ENCODE measurements around the gene MCM5.
A peak's percentile ranks its signal among the peaks of the same experiment; 100 is the strongest.

Gene MCM5

DNA sequence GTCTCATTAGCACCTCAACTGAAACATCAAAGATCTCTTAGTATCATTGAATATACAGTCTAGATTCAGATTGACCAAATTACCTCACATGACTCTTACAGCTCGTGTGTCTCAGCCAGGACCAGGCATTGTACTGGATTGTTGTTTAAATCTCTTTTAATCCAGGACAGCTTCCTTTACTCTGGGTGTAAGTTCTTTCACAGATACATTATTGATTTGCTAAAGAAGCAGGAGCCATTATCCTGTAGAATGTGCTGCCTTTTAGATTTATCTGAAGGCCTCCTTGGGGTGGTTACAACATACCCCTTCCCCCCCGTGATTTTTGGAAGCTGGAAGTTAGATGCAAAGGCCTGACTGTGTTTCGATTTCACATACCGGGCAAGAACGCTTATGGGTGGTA lies 4.2 kb downstream of the MCM5 start:
- no peak for DNase-seq

DNA sequence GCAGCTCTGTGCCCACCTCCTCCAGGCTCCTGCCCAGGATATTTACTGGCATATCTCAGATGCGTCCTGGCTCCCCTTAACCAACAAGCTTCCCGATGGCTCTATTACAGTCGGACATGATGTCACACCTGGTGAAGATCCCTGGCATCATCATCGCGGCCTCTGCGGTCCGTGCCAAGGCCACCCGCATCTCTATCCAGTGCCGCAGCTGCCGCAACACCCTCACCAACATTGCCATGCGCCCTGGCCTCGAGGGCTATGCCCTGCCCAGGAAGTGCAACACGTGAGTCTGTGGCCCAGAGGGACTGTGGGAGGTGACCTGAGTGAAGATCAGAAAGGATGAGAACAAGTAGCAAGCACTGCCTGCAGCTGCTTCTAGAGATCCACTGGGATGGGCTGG lies 6.5 kb downstream of the MCM5 start:
- DNase-seq, result no peak

GRCh38 chr22:35407362-35407761 lies 7.4 kb downstream of the MCM5 start:
- DNase-seq, result no peak

DNA sequence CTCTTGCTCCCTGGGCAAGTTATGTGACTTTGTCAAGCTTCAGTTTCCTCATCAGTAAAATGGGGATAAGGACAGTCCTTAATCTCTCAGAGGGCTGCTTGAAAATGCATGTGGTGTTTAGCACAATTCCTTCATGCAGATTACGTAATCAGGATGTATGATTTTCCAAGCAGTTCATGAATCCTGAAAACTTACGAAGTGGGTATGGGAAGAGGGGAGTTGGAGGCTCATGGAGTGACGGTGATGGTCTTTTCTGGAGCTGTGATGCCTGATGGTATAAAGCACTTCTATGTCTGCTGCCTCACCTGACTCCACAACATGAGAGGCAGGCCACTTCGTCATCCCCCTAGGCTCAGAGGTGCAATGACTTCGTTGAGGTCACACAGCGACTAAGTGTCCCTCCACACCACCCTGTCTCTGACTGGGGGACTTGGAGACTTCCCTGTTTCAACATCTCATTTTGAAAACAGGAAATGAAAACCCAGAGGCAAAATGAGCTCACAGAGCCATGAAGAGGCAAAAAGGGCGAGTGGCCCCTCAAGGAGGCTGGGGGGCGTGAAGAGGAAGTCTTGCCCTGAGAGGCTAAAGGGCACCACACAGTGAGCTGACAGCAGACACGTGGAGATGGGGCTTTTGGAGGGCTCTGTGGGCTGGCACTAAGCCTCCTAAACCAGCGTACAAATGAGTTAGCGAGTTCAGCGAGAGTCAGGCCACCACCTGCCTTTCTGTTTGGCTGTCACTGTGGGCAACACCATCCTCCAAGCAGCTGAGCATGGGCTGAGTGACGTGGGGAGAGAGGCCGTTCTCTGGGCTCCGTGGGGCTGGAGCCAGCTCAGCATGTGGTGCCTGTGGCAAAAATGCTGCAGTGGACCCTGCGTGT lies 10.1 kb downstream of the MCM5 start:
- no peak for DNase-seq

GRCh38 chr22:35410663-35411034 lies 10.7 kb downstream of the MCM5 start:
- no peak for DNase-seq

GRCh38 chr22:35411102-35411501 lies 11.2 kb downstream of the MCM5 start:
- no peak for DNase-seq

DNA sequence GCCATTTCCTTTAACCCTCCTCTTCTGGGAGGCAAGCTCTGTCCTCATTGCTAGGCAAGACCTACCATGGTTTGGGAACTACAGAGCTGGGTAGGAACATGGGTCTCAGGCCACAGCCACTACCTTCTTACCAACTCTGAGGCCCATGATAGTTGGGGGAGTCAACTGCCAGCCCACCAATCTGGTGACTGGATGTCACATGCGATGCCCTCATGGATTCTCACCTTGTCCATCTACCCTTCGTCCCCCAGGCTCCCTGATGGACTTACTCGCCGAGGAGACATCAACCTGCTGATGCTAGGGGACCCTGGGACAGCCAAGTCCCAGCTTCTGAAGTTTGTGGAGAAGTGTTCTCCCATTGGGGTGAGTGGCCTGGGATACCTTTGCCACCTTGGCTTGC lies 13.7 kb downstream of the MCM5 start:
- no peak for DNase-seq

DNA sequence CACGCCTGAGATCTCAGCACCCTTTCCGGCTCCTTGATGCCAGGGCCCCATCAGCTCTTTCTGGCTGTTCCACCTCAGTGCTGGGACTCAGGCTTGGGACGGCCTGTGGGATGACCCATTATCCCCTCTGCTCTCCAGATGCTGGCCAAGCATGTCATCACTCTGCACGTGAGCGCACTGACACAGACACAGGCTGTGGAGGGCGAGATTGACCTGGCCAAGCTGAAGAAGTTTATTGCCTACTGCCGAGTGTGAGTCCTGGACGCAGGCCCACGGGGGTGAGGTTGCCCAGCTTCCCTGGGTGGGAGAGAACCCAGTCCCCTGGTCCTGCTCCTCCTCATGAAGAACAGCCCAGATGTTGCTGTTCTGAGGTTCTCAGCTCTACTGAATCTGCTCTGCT lies 17.7 kb downstream of the MCM5 start:
- no peak for DNase-seq

GRCh38 chr22:35418088-35418487 lies 18.1 kb downstream of the MCM5 start:
- DNase-seq, result no peak

- no peak for DNase-seq
These were observed 18.8 kb downstream of the MCM5 start for GRCh38 chr22:35418731-35419130.

GRCh38 chr22:35419756-35420155 lies 19.8 kb downstream of the MCM5 start:
- DNase-seq, result no peak

DNA sequence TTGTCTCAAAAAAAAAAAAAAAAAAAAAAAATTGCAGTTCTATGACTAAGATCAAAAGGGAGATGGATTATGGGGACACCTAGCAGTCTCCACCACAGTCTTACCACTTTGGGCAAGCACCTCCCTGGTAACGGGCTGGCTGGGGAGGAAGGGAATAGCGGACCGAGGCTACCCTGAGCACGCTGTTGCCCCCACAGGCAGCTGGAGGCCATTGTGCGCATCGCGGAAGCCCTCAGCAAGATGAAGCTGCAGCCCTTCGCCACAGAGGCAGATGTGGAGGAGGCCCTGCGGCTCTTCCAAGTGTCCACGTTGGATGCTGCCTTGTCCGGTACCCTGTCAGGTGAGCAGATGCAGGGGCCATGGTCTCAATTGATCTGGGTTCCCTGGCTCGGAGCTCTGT lies 21.2 kb downstream of the MCM5 start:
- no peak for DNase-seq

GRCh38 chr22:35422145-35422544 lies 22.2 kb downstream of the MCM5 start:
- DNase-seq, result no peak

- no peak for DNase-seq
These were observed 23.0 kb downstream of the MCM5 start for GRCh38 chr22:35422936-35423335.

GRCh38 chr22:35424081-35424480 lies 24.1 kb downstream of the MCM5 start:
- DNase-seq, result no peak

DNA sequence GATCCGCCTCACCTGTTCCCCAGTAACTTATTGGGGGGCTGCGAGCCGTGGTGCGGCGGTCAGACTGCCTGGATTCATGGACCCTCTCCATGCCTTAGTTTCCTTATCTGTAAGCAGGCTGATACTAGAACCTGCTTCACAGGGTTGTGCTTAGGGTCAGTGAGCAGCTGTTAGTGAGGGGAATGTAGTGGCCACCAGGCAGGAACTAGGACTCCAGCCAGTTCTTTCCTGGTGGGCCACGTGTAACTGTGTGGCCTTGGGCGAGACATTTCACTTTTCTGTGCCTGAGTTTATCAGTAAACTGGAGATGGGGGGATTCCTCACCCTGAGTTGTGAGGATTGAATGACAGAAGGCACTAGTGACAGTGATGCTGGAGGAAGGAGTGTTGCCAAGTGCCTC lies 24.8 kb downstream of the MCM5 start:
- no peak for DNase-seq

DNA sequence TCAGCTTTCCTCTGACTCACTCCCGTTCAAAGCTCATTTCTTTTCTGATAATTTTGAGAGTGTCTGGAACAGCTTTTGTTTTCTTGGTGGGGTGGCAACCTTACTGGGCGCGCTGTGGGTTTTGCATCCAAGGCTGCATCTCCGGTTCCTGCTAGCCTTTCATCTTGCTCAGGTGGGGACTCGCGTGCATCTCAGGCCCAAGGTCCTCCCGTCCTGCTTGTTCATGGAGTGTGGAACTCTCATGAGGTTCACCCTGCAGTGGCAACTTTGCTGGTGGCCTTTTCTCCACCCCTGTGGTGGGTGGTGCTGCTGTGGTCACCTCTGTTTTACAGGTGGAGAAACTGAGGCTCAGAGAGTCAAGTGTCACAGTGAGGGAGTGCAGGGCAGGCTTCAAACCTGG lies 25.6 kb downstream of the MCM5 start:
- no peak for DNase-seq

DNA sequence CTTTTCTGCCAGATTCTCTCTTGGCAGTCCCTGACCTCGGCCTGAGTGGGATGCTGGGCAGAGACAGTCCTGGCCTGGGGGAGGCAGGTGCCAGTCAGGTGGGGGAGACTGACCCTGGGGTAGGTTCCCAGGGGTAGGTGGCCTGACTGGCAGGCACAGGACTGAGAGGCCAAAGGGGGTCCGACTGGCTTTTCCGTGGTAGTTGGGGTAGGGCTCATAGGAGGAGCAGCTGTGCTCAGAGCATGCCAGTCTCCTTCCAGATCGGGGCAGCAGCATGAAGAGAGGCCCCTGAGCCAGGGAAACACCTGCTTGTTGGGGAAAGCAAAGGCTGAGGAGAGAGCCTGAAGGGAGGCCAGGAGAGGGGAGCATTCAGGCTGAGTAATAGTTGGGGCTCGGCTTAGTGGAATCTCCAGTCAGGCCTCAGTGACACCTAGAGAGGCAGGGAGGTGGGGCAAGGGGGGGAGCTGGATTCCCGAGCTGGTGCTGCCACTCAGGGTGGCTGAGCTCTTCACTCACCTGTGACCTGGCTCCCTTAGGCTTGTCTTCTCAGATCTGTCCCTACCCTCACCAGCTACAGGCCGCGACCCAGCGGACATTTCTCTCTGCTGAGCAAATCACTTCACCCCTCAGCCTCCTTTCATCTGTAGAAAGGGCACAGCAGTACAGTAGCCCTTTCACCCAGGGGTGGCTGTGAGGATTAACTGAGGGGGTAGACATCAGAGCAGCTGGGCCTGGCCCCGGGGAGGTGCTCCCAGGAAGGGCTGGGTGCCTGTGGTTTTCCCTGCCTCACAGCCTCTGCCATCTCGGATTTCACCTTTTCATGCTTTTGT lies 26.2 kb downstream of the MCM5 start:
- DNase-seq, result no peak

DNA sequence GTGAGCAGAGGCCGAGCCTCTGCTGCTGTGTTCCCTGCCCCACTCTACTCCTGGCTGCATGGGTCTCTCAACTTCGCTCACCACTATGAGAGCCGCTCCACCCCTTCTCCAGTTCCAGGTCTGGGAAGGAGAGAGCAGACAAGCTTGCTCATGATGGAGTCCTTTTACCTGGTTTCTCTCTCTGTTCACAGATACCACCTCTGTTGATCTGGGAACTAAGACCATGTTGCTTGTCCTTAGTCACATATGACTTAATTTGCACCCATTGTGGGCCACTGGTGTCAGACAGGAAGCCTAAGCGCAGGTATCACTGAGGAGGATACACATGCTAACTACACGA lies 26.8 kb downstream of the MCM5 start:
- DNase-seq, result no peak

- peak; percentile 60 for DNase-seq
These were observed 31.0 kb downstream of the MCM5 start for GRCh38 chr22:35430897-35431322.

- DNase-seq, result no peak
These were observed 31.7 kb downstream of the MCM5 start for GRCh38 chr22:35431483-35432227.

GRCh38 chr22:35432228-35432905 lies 32.4 kb downstream of the MCM5 start:
- no peak for DNase-seq
